HT1080 (cell line): ENCODE measurements around the gene ZNF367. TPM values are rescaled to one million over a fixed set of nuclear protein-coding genes. Genes with fewer than 3 reads are reported as not detected.
"Not testable (repeated sequence)": the region's sequence is repeated elsewhere in the genome, so short reads cannot be mapped to it uniquely, and the experiment has no call there.

Experiments used
- DNase-seq: peaks from one replicate; pipeline ENCODE4 v3.0.0-alpha.2; 2015; ENCODE audit warnings: low read depth
- total RNA-seq: library from RNA; depleted of rRNA; stranded (reverse); fragments of >200 nt; shearing (Covaris generic); gene quantifications from 2 replicates; pipeline ENCODE4 v1.2.3, GENCODE V29; 2014

ZNF367 gene
- total RNA-seq, 1 experiment from 2014 or later = 21.6 TPM

GRCh38 chr9:96400132-96400910 is 17.8 kb downstream of the ZNF367 start:
- DNase-seq = no peak

GRCh38 chr9:96399325-96399633 is 18.9 kb downstream of the ZNF367 start:
- no peak for DNase-seq

- no peak for DNase-seq
Measured at GRCh38 chr9:96398582-96399324, 19.4 kb downstream of the ZNF367 start.

- DNase-seq = no peak
Measured at GRCh38 chr9:96395964-96396363, 22.2 kb downstream of the ZNF367 start.

DNA sequence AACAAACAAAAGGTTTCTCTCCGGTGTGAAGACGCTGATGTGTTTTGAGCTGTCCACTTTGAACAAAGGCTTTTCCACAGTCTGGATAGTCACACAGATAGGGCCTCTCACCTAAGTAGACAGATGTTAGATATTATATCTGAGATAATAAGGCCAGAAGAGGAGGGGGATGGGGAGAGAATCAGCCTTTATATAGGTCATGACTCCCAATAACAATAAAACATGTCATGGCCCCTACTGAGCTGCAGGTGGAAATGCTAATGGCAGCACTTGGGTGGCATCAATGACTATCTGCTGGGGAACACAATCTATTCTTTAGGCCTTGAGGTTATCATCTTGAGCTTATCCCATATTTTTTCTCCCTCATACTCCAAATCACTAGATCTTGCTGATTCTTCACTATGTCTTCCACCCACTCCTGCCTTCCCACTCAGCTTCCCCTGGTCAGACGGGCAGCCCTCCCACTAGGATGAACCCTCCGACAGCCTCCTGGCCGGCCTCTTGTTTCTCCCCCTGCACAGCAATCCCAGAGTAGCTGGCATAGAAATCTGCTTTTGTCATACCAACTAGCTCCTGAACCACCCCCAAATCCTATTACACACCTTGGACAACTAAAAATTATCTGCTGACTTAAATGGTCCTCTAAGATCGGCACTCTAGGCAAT is 23.2 kb downstream of the ZNF367 start:
- DNase-seq = no peak

DNA sequence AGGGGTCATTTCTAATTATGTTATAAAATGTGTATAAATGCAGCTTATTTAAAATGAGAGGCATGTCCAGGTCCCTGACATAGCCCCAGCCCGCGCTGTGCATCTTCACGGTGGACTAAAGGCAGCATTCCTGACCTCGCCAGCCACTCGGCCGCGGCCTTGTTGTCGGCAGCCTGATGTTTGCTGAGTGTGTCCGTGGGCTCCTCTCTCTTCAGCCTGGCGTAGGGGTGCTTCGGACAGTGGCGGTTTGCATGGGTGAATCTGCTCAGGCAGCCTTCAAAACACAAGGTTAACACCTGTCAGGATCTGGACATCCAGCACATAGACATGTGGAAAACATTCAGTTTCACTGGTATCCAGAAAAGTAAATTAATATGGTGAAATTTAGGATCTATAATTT is 25.9 kb downstream of the ZNF367 start:
- no peak for DNase-seq

- no peak for DNase-seq
Measured at GRCh38 chr9:96391021-96391765, 27.0 kb downstream of the ZNF367 start.

DNA sequence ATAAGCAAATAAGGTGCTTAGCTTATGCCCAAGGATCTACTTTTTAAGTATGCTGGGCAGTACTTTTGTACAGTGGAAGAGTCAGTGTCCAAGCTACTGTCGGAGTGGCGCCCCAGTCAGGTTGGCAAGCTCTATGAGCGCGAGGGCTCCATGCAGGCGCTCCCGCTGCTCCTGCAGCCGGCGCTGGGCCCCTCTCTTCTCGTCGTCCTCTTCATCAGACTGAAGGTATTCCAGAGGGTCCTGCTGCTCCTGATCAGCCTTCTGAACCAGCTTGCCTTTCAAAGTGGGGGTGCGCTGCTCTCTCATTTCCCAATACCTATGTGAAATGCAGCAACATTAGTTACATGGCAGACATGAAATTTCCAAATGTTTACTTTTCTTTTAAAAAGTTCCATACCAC is 30.0 kb downstream of the ZNF367 start:
- DNase-seq = no peak

DNA sequence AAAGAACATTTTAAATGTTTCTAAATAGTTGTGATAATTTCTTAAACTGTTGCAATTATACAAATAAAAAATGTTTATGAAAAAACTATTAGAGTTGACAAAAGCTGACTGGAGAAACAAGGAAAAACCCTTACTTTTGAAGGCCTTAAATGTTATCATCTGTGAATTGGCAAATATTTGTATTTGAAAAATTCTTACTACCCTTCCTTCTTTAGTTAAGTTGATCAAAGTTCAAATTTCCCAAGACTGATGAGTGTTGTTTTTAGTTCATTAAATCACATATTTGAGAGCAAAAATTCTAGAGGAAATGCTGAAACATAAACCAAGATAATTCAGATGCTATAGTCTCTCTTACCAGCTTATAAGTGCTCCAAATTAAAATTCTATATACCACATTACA is 32.0 kb downstream of the ZNF367 start:
- no peak for DNase-seq

- peak; percentile 64 for DNase-seq
Measured at GRCh38 chr9:96383165-96383942, 34.8 kb downstream of the ZNF367 start, which contains the start of gene SLC35D2. TSS of gene SLC35D2 (minus strand) at chr9:96383711. CDS start at chr9:96383634, 77 bp downstream.

GRCh38 chr9:96382839-96383164 is 35.4 kb downstream of the ZNF367 start:
- no peak for DNase-seq

GRCh38 chr9:96382175-96382574 is 36.0 kb downstream of the ZNF367 start:
- DNase-seq = peak; percentile 68

- DNase-seq = no peak
Measured at GRCh38 chr9:96381696-96382095, 36.5 kb downstream of the ZNF367 start.

DNA sequence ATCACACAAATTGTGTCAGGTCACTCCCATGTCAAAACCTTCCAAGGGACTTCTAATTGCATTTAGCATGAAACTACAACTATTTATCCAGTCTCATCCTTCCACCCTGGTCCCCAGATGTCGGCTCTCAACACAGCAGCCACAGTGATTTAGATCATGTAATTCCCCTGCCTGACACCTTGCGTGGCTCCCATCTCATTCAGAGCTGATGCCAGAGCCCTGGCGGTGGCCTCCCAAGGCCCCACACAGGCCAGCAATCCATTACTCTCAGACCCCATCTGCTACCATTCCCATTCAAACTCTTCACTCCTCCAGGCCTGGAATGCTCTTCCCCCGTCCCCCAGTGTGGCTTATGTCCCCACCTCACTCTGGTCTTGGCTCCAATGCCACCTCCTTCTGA is 37.0 kb downstream of the ZNF367 start:
- DNase-seq = no peak

GRCh38 chr9:96379461-96379860 is 38.7 kb downstream of the ZNF367 start:
- no peak for DNase-seq

- DNase-seq = no peak
Measured at GRCh38 chr9:96378187-96378586, 40.0 kb downstream of the ZNF367 start.

- DNase-seq = peak; percentile 70
Measured at GRCh38 chr9:96376891-96377874, 41.0 kb downstream of the ZNF367 start.

- DNase-seq = not testable (repeated sequence)
Measured at GRCh38 chr9:96375507-96375906, 42.7 kb downstream of the ZNF367 start.

GRCh38 chr9:96367943-96368342 is 50.2 kb downstream of the ZNF367 start:
- no peak for DNase-seq
